HG02943 (cell line): ENCODE results near the gene CKS2.
A peak's percentile ranks its signal among the peaks of the same experiment; 100 is the strongest.
"Not testable (repeated sequence)": the region's sequence is repeated elsewhere in the genome, so short reads cannot be mapped to it uniquely, and the experiment has no call there.

Experiments used
- ATAC-seq: cut with Tn5 transposase; IDR thresholded peaks from one replicate; pipeline ENCODE4 v1.9.1; 2021; ENCODE audit warnings: mild to moderate bottlenecking, low read depth, moderate library complexity; ENCODE audit not compliant: unreplicated experiment

CKS2 gene

GRCh38 chr9:89309608-89310474 lies 1.2 kb upstream of the CKS2 start:
- no peak for ATAC-seq

- peak; percentile 0 for ATAC-seq
These were observed 589 bp downstream of the CKS2 start for GRCh38 chr9:89311346-89312221.

- ATAC-seq, result no peak
These were observed 1.2 kb downstream of the CKS2 start for GRCh38 chr9:89312222-89312571.

- no peak for ATAC-seq
These were observed 2.8 kb downstream of the CKS2 start for GRCh38 chr9:89313842-89314241.

- no peak for ATAC-seq
These were observed 4.0 kb downstream of the CKS2 start for GRCh38 chr9:89314955-89315354.

GRCh38 chr9:89315482-89315881 lies 4.5 kb downstream of the CKS2 start:
- ATAC-seq, result no peak

- ATAC-seq, result no peak
These were observed 6.3 kb downstream of the CKS2 start for GRCh38 chr9:89317282-89317681.

- peak; percentile 86 for ATAC-seq
These were observed 7.4 kb downstream of the CKS2 start, which contains the start of gene SECISBP2 for GRCh38 chr9:89318123-89319014. Gene SECISBP2, plus strand, starts transcription at chr9:89318500. Its CDS starts 77 bp downstream, at chr9:89318577.

- ATAC-seq, result no peak
These were observed 8.3 kb downstream of the CKS2 start for GRCh38 chr9:89319015-89319905.

- ATAC-seq, result no peak
These were observed 12.4 kb downstream of the CKS2 start for GRCh38 chr9:89323390-89323789.

- no peak for ATAC-seq
These were observed 14.7 kb downstream of the CKS2 start for GRCh38 chr9:89325733-89326132.

GRCh38 chr9:89328064-89328463 lies 17.1 kb downstream of the CKS2 start:
- ATAC-seq, result no peak

- no peak for ATAC-seq
These were observed 18.9 kb downstream of the CKS2 start for GRCh38 chr9:89329917-89330316.

GRCh38 chr9:89330513-89330912 lies 19.5 kb downstream of the CKS2 start:
- no peak for ATAC-seq

- no peak for ATAC-seq
These were observed 28.8 kb downstream of the CKS2 start for GRCh38 chr9:89339807-89340206.

GRCh38 chr9:89340332-89340731 lies 29.3 kb downstream of the CKS2 start:
- no peak for ATAC-seq

- no peak for ATAC-seq
These were observed 31.2 kb downstream of the CKS2 start for GRCh38 chr9:89342213-89342612.

- ATAC-seq, result no peak
These were observed 32.0 kb downstream of the CKS2 start for GRCh38 chr9:89342948-89343347.

GRCh38 chr9:89343812-89344211 lies 32.8 kb downstream of the CKS2 start:
- ATAC-seq, result not testable (repeated sequence)
